Natural killer cell (primary cell): Measurements from ENCODE around the gene CCDC85A. TPM values are rescaled to one million over a fixed set of nuclear protein-coding genes. Genes with fewer than 3 reads are reported as not detected.

Experiments used
- ATAC-seq, 3 donors: fragments of 150-1000 bp in 2 of 3; fragments of 200-7000 bp in 1 of 3; cut with Tn5 transposase; 1 replicate in 1 of 3; 2 replicates in 2 of 3; pipeline ENCODE4 v1.10.0; 2021; ENCODE audit warnings: mild to moderate bottlenecking in 2 of 3, moderate library complexity in 2 of 3
- DNase-seq, 2 donors: peaks; one replicate each; pipeline versions ENCODE4 v3.0.0 to v3.0.0-alpha.2; 2013 to 2021; ENCODE audit warnings: mixed read lengths in 1 of 2
- H3K27ac ChIP-seq: one replicate; pipeline ENCODE4 v1.5.1; 2013; ENCODE audit warnings: mild to moderate bottlenecking, low read length
- H3K27me3 ChIP-seq: one replicate; pipeline ENCODE4 v1.6.1; 2013; ENCODE audit warnings: low read length; ENCODE audit not compliant: control insufficient read depth, insufficient read depth
- H3K36me3 ChIP-seq: one replicate; pipeline ENCODE4 v1.6.1; 2013; ENCODE audit warnings: low read length; ENCODE audit not compliant: control insufficient read depth, insufficient read depth
- H3K4me1 ChIP-seq: one replicate; pipeline ENCODE4 v1.6.1; 2013; ENCODE audit warnings: low read length; ENCODE audit not compliant: control insufficient read depth, insufficient read depth
- H3K4me3 ChIP-seq: one replicate; pipeline ENCODE4 v1.5.1; 2013; ENCODE audit warnings: low read length
- H3K9me3 ChIP-seq: one replicate; pipeline ENCODE4 v1.6.1; 2013; ENCODE audit warnings: low read length; ENCODE audit not compliant: control insufficient read depth, insufficient read depth
- H3K27ac Mint-ChIP-seq, 2 donors: one replicate each; pipeline ENCODE4 v1.8.0; 2022; ENCODE audit warnings: mild to moderate bottlenecking in 2 of 2, mixed read lengths in 2 of 2, moderate library complexity in 1 of 2
- H3K27me3 Mint-ChIP-seq, 2 donors: one replicate each; pipeline ENCODE4 v1.8.0; 2022; ENCODE audit warnings: low read depth in 2 of 2, mixed read lengths in 2 of 2
- H3K36me3 Mint-ChIP-seq: one replicate; pipeline ENCODE4 v1.8.0; 2022; ENCODE audit warnings: mixed read lengths
- H3K4me1 Mint-ChIP-seq, 2 donors: one replicate each; pipeline ENCODE4 v1.8.0; 2022; ENCODE audit warnings: mixed read lengths in 2 of 2
- H3K4me3 Mint-ChIP-seq: one replicate; pipeline ENCODE4 v1.8.0; 2022; ENCODE audit warnings: mild to moderate bottlenecking, moderate library complexity, mixed read lengths
- H3K9me3 Mint-ChIP-seq, 2 donors: one replicate each; pipeline ENCODE4 v1.8.0; 2022; ENCODE audit warnings: mixed read lengths in 2 of 2
- WGBS: methylation state at CpG from one replicate; pipeline ENCODE4 v1.1.7; 2013; ENCODE audit warnings: missing lambda C conversion rate; ENCODE audit not compliant: insufficient coverage; 5-methylcytosine and 5-hydroxymethylcytosine counted together
- intact Hi-C: fragments of 100-400 bp; cut with micrococcal nuclease; formaldehyde crosslinking; loops from one replicate; pipeline ENCODE4 v1.14.2; 2022
- total RNA-seq, 4 donors: library from RNA; stranded (reverse); fragments of 120-200 nt in 1 of 4; gene quantifications; one replicate each; pipeline versions ENCODE4 v1.2.3 to v1.2.4, GENCODE V29; 2013 to 2022
- TF ChIP-seq, protein P1 (sequence below): fragments of 200-600 bp; IDR thresholded peaks from one replicate; pipeline ENCODE4 v1.8.0; 2022; ENCODE audit warnings: antibody characterized with exemption

Gene CCDC85A
- total RNA-seq, 3 donors from 2014 or later (not counting 1 experiment from before 2014, with no cell fraction given): not detected

DNA sequence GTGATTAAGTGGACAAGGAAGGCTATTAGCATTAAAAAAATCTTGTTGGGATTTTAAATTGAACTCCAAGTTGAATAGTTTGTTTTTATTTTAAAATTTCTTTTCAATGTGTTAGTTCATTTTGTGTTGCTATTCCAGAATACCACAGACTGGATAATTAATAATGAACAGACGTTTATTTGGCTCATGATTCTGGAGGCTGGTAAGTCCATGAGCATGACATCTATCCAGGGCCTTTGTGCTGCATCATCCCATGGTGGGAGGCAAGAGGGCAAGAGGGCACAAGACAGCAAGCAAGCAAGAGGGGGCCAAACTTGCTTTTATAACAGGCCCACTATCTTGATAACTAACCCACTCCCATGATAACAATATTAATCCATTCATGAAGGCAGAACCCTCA is 22.5 kb downstream of the CCDC85A start:
- peaks cover 3 to 4% of the 10 kb centered on the region in 2 donors for H3K9me3 Mint-ChIP-seq
- 0% methylated on average over 1 of the region's 1 CpG for WGBS
- DNase-seq (no peak), ATAC-seq (no peak)
- no peaks in the 10 kb centered on the region for H3K9me3 ChIP-seq
- no peaks in the 10 kb centered on the region for H3K36me3 ChIP-seq
- H3K27ac Mint-ChIP-seq: no peak overlapping the region
- H3K4me3 Mint-ChIP-seq: no peak overlapping the region
- H3K27me3 Mint-ChIP-seq: no peaks in the 10 kb centered on the region
- intact Hi-C loops: no loop called here
- H3K36me3 Mint-ChIP-seq: no peaks in the 10 kb centered on the region
- no peaks in the 10 kb centered on the region for H3K4me1 Mint-ChIP-seq
- TF ChIP-seq, protein P1, sequence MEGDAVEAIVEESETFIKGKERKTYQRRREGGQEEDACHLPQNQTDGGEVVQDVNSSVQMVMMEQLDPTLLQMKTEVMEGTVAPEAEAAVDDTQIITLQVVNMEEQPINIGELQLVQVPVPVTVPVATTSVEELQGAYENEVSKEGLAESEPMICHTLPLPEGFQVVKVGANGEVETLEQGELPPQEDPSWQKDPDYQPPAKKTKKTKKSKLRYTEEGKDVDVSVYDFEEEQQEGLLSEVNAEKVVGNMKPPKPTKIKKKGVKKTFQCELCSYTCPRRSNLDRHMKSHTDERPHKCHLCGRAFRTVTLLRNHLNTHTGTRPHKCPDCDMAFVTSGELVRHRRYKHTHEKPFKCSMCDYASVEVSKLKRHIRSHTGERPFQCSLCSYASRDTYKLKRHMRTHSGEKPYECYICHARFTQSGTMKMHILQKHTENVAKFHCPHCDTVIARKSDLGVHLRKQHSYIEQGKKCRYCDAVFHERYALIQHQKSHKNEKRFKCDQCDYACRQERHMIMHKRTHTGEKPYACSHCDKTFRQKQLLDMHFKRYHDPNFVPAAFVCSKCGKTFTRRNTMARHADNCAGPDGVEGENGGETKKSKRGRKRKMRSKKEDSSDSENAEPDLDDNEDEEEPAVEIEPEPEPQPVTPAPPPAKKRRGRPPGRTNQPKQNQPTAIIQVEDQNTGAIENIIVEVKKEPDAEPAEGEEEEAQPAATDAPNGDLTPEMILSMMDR: no peak
- H3K27me3 ChIP-seq: no peaks in the 10 kb centered on the region
- H3K4me1 ChIP-seq: no peaks in the 10 kb centered on the region
- no peak overlapping the region for H3K4me3 ChIP-seq
- H3K27ac ChIP-seq: no peak overlapping the region

DNA sequence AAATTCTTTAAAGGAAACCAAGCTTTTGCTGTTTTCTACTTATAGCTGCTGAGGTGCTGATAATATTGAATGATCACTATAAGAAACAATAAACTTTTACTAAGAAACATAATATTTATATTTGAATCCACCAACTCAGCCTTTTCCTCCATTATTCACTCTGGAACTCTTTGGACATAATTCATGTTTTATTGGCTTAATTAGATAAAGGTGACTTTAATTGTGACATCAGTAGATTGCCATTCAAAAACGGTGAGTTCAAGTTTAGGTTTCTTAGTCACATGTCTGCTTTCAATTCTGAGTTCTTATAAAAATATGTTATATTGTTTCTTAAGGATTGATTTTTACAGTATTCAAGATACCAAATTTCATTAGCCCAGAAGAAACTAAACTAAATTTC is 24.0 kb downstream of the CCDC85A start:
- intact Hi-C loops: no loop called here
- Histone ChIP-seq H3K36me3 (no peaks in the 10 kb centered on the region), H3K27me3 (no peaks in the 10 kb centered on the region), H3K9me3 (no peaks in the 10 kb centered on the region), H3K4me1 (no peaks in the 10 kb centered on the region), H3K27ac (no peak overlapping the region), H3K4me3 (no peak overlapping the region)
- H3K27ac Mint-ChIP-seq: no peak overlapping the region
- ATAC-seq (no peak), DNase-seq (no peak)
- peaks cover 6 to 7% of the 10 kb centered on the region in 2 donors for H3K9me3 Mint-ChIP-seq
- H3K36me3 Mint-ChIP-seq: no peaks in the 10 kb centered on the region
- no peak overlapping the region for H3K4me3 Mint-ChIP-seq
- WGBS: no CpG with 5 or more reads among the region's 1 CpG
- TF ChIP-seq, protein P1: no peak
- H3K4me1 Mint-ChIP-seq: no peaks in the 10 kb centered on the region
- no peaks in the 10 kb centered on the region for H3K27me3 Mint-ChIP-seq

GRCh38 chr2:56208380-56208779 is 24.6 kb downstream of the CCDC85A start:
- ATAC-seq: no peak
- no peak overlapping the region for H3K27ac ChIP-seq
- no peak for DNase-seq
- peaks cover 6% of the 10 kb centered on the region in 2 donors for H3K9me3 Mint-ChIP-seq
- no peaks in the 10 kb centered on the region for H3K36me3 ChIP-seq
- H3K27ac Mint-ChIP-seq: no peak overlapping the region
- WGBS: no CpG with 5 or more reads among the region's 1 CpG
- TF ChIP-seq, protein P1: no peak
- H3K4me3 Mint-ChIP-seq: no peak overlapping the region
- intact Hi-C loops: no loop called here
- H3K9me3 ChIP-seq: no peaks in the 10 kb centered on the region
- no peaks in the 10 kb centered on the region for H3K27me3 ChIP-seq
- H3K36me3 Mint-ChIP-seq: no peaks in the 10 kb centered on the region
- no peaks in the 10 kb centered on the region for H3K4me1 Mint-ChIP-seq
- no peaks in the 10 kb centered on the region for H3K4me1 ChIP-seq
- no peaks in the 10 kb centered on the region for H3K27me3 Mint-ChIP-seq
- no peak overlapping the region for H3K4me3 ChIP-seq

GRCh38 chr2:56209701-56210100 is 25.9 kb downstream of the CCDC85A start:
- Histone ChIP-seq H3K36me3 (no peaks in the 10 kb centered on the region), H3K9me3 (no peaks in the 10 kb centered on the region), H3K27me3 (no peaks in the 10 kb centered on the region), H3K4me3 (no peak overlapping the region), H3K4me1 (no peaks in the 10 kb centered on the region), H3K27ac (no peak overlapping the region)
- Mint-ChIP-seq H3K4me1 (no peaks in the 10 kb centered on the region), H3K9me3 (peaks cover 6 to 8% of the 10 kb centered on the region in 2 donors), H3K4me3 (no peak overlapping the region), H3K27ac (no peak overlapping the region), H3K36me3 (no peaks in the 10 kb centered on the region), H3K27me3 (no peaks in the 10 kb centered on the region)
- DNase-seq (no peak), ATAC-seq (no peak)
- WGBS: 82% methylated on average over 1 of the region's 1 CpG
- TF ChIP-seq, protein P1: no peak
- intact Hi-C loops: no loop called here
